Natural killer cell (primary cell): ENCODE measurements around the gene NECAB2. TPM values are rescaled to one million over a fixed set of nuclear protein-coding genes. Genes with fewer than 3 reads are reported as not detected.

Experiments
- ATAC-seq, 3 donors: fragments of 150-1000 bp in 2 of 3; fragments of 200-7000 bp in 1 of 3; cut with Tn5 transposase; 1 replicate in 1 of 3; 2 replicates in 2 of 3; pipeline ENCODE4 v1.10.0; 2021; ENCODE audit warnings: mild to moderate bottlenecking in 2 of 3, moderate library complexity in 2 of 3
- DNase-seq, 2 donors: peaks; one replicate each; pipeline versions ENCODE4 v3.0.0 to v3.0.0-alpha.2; 2013 to 2021; ENCODE audit warnings: mixed read lengths in 1 of 2
- H3K27ac ChIP-seq: one replicate; pipeline ENCODE4 v1.5.1; 2013; ENCODE audit warnings: mild to moderate bottlenecking, low read length
- H3K27me3 ChIP-seq: one replicate; pipeline ENCODE4 v1.6.1; 2013; ENCODE audit warnings: low read length; ENCODE audit not compliant: control insufficient read depth, insufficient read depth
- H3K36me3 ChIP-seq: one replicate; pipeline ENCODE4 v1.6.1; 2013; ENCODE audit warnings: low read length; ENCODE audit not compliant: control insufficient read depth, insufficient read depth
- H3K4me1 ChIP-seq: one replicate; pipeline ENCODE4 v1.6.1; 2013; ENCODE audit warnings: low read length; ENCODE audit not compliant: control insufficient read depth, insufficient read depth
- H3K4me3 ChIP-seq: one replicate; pipeline ENCODE4 v1.5.1; 2013; ENCODE audit warnings: low read length
- H3K9me3 ChIP-seq: one replicate; pipeline ENCODE4 v1.6.1; 2013; ENCODE audit warnings: low read length; ENCODE audit not compliant: control insufficient read depth, insufficient read depth
- H3K27ac Mint-ChIP-seq, 2 donors: one replicate each; pipeline ENCODE4 v1.8.0; 2022; ENCODE audit warnings: mild to moderate bottlenecking in 2 of 2, mixed read lengths in 2 of 2, moderate library complexity in 1 of 2
- H3K27me3 Mint-ChIP-seq, 2 donors: one replicate each; pipeline ENCODE4 v1.8.0; 2022; ENCODE audit warnings: low read depth in 2 of 2, mixed read lengths in 2 of 2
- H3K36me3 Mint-ChIP-seq: one replicate; pipeline ENCODE4 v1.8.0; 2022; ENCODE audit warnings: mixed read lengths
- H3K4me1 Mint-ChIP-seq, 2 donors: one replicate each; pipeline ENCODE4 v1.8.0; 2022; ENCODE audit warnings: mixed read lengths in 2 of 2
- H3K4me3 Mint-ChIP-seq: one replicate; pipeline ENCODE4 v1.8.0; 2022; ENCODE audit warnings: mild to moderate bottlenecking, moderate library complexity, mixed read lengths
- H3K9me3 Mint-ChIP-seq, 2 donors: one replicate each; pipeline ENCODE4 v1.8.0; 2022; ENCODE audit warnings: mixed read lengths in 2 of 2
- CTCF ChIP-seq: fragments of 200-600 bp; IDR thresholded peaks from one replicate; pipeline ENCODE4 v1.8.0; 2022; ENCODE audit warnings: antibody characterized with exemption
- WGBS: methylation state at CpG from one replicate; pipeline ENCODE4 v1.1.7; 2013; ENCODE audit warnings: missing lambda C conversion rate; ENCODE audit not compliant: insufficient coverage; 5-methylcytosine and 5-hydroxymethylcytosine counted together
- intact Hi-C: fragments of 100-400 bp; cut with micrococcal nuclease; formaldehyde crosslinking; loops from one replicate; pipeline ENCODE4 v1.14.2; 2022
- total RNA-seq, 4 donors: library from RNA; stranded (reverse); fragments of 120-200 nt in 1 of 4; gene quantifications; one replicate each; pipeline versions ENCODE4 v1.2.3 to v1.2.4, GENCODE V29; 2013 to 2022

Gene NECAB2
- total RNA-seq: under 1 TPM in 1 of 3 donors, not detected in 2; 0.75 TPM
- total RNA-seq (2013): not detected

DNA sequence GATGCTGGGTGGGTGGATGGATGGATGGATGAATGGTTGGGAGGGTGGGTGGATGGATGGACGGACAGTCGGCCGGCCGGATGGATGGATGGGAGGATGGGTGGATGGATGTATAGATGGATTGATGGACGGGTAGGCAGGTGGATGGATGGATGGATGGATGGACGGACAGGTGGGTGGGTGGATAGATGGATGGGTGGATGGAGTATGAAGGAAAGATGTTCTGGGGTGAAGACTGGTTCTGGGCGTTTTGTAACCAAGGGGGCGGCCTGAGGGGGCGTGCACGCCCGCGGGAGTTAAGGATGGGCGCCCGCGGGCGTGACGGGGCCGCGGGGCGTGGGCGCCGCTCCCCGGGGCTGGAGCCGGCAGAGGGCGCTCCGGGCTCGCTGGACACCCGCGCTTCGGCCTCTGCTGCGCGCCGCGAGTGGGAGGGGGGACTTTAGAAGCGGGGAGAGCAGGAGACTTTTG is at the start of gene NECAB2:
NECAB2 (plus strand) TSS at position 407 of the 468 bp plus-strand sequence. CDS start 405 bp downstream, outside the sequence.
- H3K9me3 ChIP-seq: no peaks in the 10 kb centered on the region
- Mint-ChIP-seq H3K27ac (no peak within 1 kb of the TSS), H3K36me3 (no peaks in the 10 kb centered on the region), H3K27me3 (peaks cover 0 to 14% of the 10 kb centered on the region in 2 donors), H3K9me3 (no peaks in the 10 kb centered on the region), H3K4me3 (peak within 1 kb of the TSS; percentile 43), H3K4me1 (peaks cover 0 to 5% of the 10 kb centered on the region in 2 donors)
- H3K36me3 ChIP-seq: no peaks in the 10 kb centered on the region
- no peak within 1 kb of the TSS for H3K27ac ChIP-seq
- no peaks in the 10 kb centered on the region for H3K4me1 ChIP-seq
- DNase-seq (peak in 1 of 2 donors; percentile 15), ATAC-seq (peak in 1 of 3 donors; percentile 54)
- H3K4me3 ChIP-seq: no peak within 1 kb of the TSS
- intact Hi-C loops: no loop called here
- no peak for TF ChIP-seq CTCF
- 16% methylated on average over 35 of the region's 35 CpGs for WGBS
- H3K27me3 ChIP-seq: peaks cover 8% of the 10 kb centered on the region

DNA sequence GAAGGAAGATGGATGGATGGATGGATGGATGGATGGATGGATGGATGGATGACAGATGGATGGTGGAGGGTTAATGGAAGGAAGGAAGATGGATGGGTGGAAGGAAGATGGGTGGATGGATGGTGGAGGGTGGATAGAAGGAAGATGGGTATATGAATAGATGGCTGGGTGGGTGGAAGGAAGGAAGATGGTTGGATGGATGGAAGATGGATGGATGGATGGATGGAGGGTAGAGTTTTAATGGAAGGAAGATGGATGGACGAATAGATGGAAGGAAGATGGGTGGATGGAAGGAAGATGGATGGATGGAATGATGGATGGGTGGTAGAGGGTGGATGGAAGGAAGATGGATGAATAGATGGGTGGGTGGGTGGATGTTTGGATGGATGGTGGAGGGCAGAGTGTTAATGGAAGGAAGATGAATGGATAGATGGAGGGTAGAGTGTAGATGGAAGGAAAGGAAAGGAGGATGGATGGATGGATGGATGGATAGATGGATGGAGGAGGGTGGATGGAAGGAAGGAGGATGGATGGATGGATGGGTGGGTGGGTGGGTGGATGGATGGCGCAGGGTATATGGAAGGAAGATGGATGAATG is 47.1 kb upstream of the NECAB2 start:
- DNase-seq (no peak), ATAC-seq (no peak)
- Histone ChIP-seq H3K9me3 (no peaks in the 10 kb centered on the region), H3K4me3 (no peak overlapping the region), H3K4me1 (no peaks in the 10 kb centered on the region), H3K36me3 (peaks cover 21% of the 10 kb centered on the region), H3K27ac (no peak overlapping the region), H3K27me3 (no peaks in the 10 kb centered on the region)
- intact Hi-C loops: loop anchor here (10.0 kb wide), 1 partner anchor 264 kb away; the partner anchor contains the start of gene TAF1C
- TF ChIP-seq CTCF: no peak
- Mint-ChIP-seq H3K36me3 (peaks cover 16% of the 10 kb centered on the region), H3K9me3 (no peaks in the 10 kb centered on the region), H3K4me1 (peaks cover 5 to 33% of the 10 kb centered on the region in 2 donors), H3K27me3 (no peaks in the 10 kb centered on the region), H3K4me3 (no peak overlapping the region), H3K27ac (peak overlapping the region in 1 of 2 donors; percentile 29)
- 87% methylated on average over 2 of the region's 2 CpGs for WGBS

DNA sequence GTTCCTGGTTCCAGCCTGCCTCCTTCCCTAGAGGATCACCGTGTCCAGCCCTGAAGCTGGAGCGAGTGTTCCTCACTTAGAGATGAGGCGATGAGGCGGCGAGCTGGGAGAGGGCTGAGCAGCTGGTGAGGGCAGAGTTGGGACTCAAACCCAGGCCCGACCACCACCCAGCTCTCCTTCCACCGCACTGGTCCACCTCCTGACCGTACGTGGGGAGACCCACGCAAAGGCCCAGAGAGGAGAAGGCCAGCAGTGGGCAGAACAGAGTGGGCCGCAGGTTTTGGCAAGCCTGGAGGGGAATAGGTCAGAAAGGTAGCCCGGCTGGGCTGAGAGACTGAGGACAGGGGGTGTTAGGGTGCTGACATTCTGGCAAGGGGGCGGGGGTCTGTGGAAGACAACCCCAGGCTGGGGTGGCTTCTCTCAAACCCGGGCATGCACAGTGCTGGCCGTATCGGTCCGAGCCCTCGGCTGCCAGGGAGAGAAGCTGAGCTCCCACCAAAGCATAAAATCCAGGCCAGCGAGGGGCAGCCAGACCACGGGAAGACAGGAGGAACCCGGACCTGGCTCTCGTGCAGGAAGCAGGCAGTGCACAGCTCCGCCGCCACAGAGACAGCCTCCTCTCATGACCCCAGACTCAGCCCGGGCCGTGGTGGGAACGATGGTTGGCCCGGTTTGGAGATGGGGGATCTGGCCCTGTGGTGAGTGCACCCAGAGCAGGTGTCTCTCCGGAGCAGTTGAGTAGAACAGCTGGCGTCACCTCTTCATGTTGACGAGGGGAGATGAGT is 44.3 kb upstream of the NECAB2 start:
- Histone ChIP-seq H3K4me1 (peaks cover 17% of the 10 kb centered on the region), H3K36me3 (peaks cover 11% of the 10 kb centered on the region), H3K9me3 (no peaks in the 10 kb centered on the region), H3K4me3 (no peak overlapping the region), H3K27ac (no peak overlapping the region), H3K27me3 (no peaks in the 10 kb centered on the region)
- intact Hi-C loops: loop anchor here (10.0 kb wide), 1 partner anchor 261 kb away; the partner anchor contains the start of gene TAF1C
- ATAC-seq (no peak), DNase-seq (no peak)
- H3K9me3 Mint-ChIP-seq: no peaks in the 10 kb centered on the region
- peaks cover 5% of the 10 kb centered on the region for H3K36me3 Mint-ChIP-seq
- WGBS: 94% methylated on average over 31 of the region's 31 CpGs
- no peak for TF ChIP-seq CTCF
- H3K27me3 Mint-ChIP-seq: no peaks in the 10 kb centered on the region
- no peak overlapping the region for H3K4me3 Mint-ChIP-seq
- no peak overlapping the region for H3K27ac Mint-ChIP-seq
- peaks cover 6 to 45% of the 10 kb centered on the region in 2 donors for H3K4me1 Mint-ChIP-seq
